ENCODE results near the gene THSD7A. TPM values are rescaled to one million over a fixed set of nuclear protein-coding genes. Genes with fewer than 3 reads are reported as not detected.

The THSD7A gene
- total RNA-seq, 2 experiments from 2014 or later = not detected

GRCh38 chr7:11784769-11785536 lies 47.0 kb downstream of the THSD7A start:
- Mint-ChIP-seq H3K9me3 (no peaks in the 10 kb centered on the region), H3K27ac (no peak overlapping the region), H3K4me1 (no peaks in the 10 kb centered on the region), H3K36me3 (no peaks in the 10 kb centered on the region), H3K27me3 (no peaks in the 10 kb centered on the region), H3K4me3 (no peak overlapping the region)
- no peak for DNase-seq

- no peaks in the 10 kb centered on the region for H3K36me3 Mint-ChIP-seq
- H3K27ac Mint-ChIP-seq = no peak overlapping the region
- DNase-seq = no peak
- no peak overlapping the region for H3K4me3 Mint-ChIP-seq
- H3K27me3 Mint-ChIP-seq = no peaks in the 10 kb centered on the region
- H3K4me1 Mint-ChIP-seq = no peaks in the 10 kb centered on the region
- no peaks in the 10 kb centered on the region for H3K9me3 Mint-ChIP-seq
These were observed 51.9 kb downstream of the THSD7A start for GRCh38 chr7:11779864-11780674.

GRCh38 chr7:11776039-11776438 lies 56.0 kb downstream of the THSD7A start:
- Mint-ChIP-seq H3K9me3 (no peaks in the 10 kb centered on the region), H3K36me3 (no peaks in the 10 kb centered on the region), H3K4me3 (no peak overlapping the region), H3K4me1 (no peaks in the 10 kb centered on the region), H3K27ac (no peak overlapping the region), H3K27me3 (no peaks in the 10 kb centered on the region)
- no peak for DNase-seq

GRCh38 chr7:11775401-11775800 lies 56.6 kb downstream of the THSD7A start:
- H3K36me3 Mint-ChIP-seq = no peaks in the 10 kb centered on the region
- no peak for DNase-seq
- H3K27ac Mint-ChIP-seq = no peak overlapping the region
- no peaks in the 10 kb centered on the region for H3K27me3 Mint-ChIP-seq
- H3K4me1 Mint-ChIP-seq = no peaks in the 10 kb centered on the region
- H3K4me3 Mint-ChIP-seq = no peak overlapping the region
- H3K9me3 Mint-ChIP-seq = no peaks in the 10 kb centered on the region

- DNase-seq = no peak
- Mint-ChIP-seq H3K9me3 (no peaks in the 10 kb centered on the region), H3K36me3 (no peaks in the 10 kb centered on the region), H3K27ac (no peak overlapping the region), H3K4me1 (no peaks in the 10 kb centered on the region), H3K27me3 (no peaks in the 10 kb centered on the region), H3K4me3 (no peak overlapping the region)
These were observed 63.7 kb downstream of the THSD7A start for GRCh38 chr7:11768263-11768662.

GRCh38 chr7:11767148-11767547 lies 64.8 kb downstream of the THSD7A start:
- Mint-ChIP-seq H3K27ac (no peak overlapping the region), H3K9me3 (no peaks in the 10 kb centered on the region), H3K4me3 (no peak overlapping the region), H3K4me1 (no peaks in the 10 kb centered on the region), H3K36me3 (no peaks in the 10 kb centered on the region), H3K27me3 (no peaks in the 10 kb centered on the region)
- no peak for DNase-seq

GRCh38 chr7:11760372-11760771 lies 71.6 kb downstream of the THSD7A start:
- H3K4me3 Mint-ChIP-seq = no peak overlapping the region
- no peaks in the 10 kb centered on the region for H3K36me3 Mint-ChIP-seq
- no peak for DNase-seq
- H3K4me1 Mint-ChIP-seq = no peaks in the 10 kb centered on the region
- no peaks in the 10 kb centered on the region for H3K9me3 Mint-ChIP-seq
- no peak overlapping the region for H3K27ac Mint-ChIP-seq
- no peaks in the 10 kb centered on the region for H3K27me3 Mint-ChIP-seq

- no peak overlapping the region for H3K27ac Mint-ChIP-seq
- H3K4me1 Mint-ChIP-seq = no peaks in the 10 kb centered on the region
- H3K4me3 Mint-ChIP-seq = no peak overlapping the region
- H3K27me3 Mint-ChIP-seq = no peaks in the 10 kb centered on the region
- no peak for DNase-seq
- H3K9me3 Mint-ChIP-seq = no peaks in the 10 kb centered on the region
- H3K36me3 Mint-ChIP-seq = no peaks in the 10 kb centered on the region
These were observed 73.3 kb downstream of the THSD7A start for GRCh38 chr7:11758627-11759111.

GRCh38 chr7:11757153-11757552 lies 74.8 kb downstream of the THSD7A start:
- Mint-ChIP-seq H3K9me3 (no peaks in the 10 kb centered on the region), H3K4me1 (no peaks in the 10 kb centered on the region), H3K27ac (no peak overlapping the region), H3K27me3 (no peaks in the 10 kb centered on the region), H3K4me3 (no peak overlapping the region), H3K36me3 (no peaks in the 10 kb centered on the region)
- no peak for DNase-seq

- Mint-ChIP-seq H3K4me1 (no peaks in the 10 kb centered on the region), H3K36me3 (no peaks in the 10 kb centered on the region), H3K9me3 (no peaks in the 10 kb centered on the region), H3K27ac (no peak overlapping the region), H3K27me3 (no peaks in the 10 kb centered on the region), H3K4me3 (no peak overlapping the region)
- DNase-seq = no peak
These were observed 77.1 kb downstream of the THSD7A start for GRCh38 chr7:11754933-11755332.

GRCh38 chr7:11754123-11754522 lies 77.9 kb downstream of the THSD7A start:
- no peak for DNase-seq
- Mint-ChIP-seq H3K4me1 (no peaks in the 10 kb centered on the region), H3K36me3 (no peaks in the 10 kb centered on the region), H3K27me3 (no peaks in the 10 kb centered on the region), H3K27ac (no peak overlapping the region), H3K9me3 (no peaks in the 10 kb centered on the region), H3K4me3 (no peak overlapping the region)

GRCh38 chr7:11753433-11753832 lies 78.6 kb downstream of the THSD7A start:
- no peak overlapping the region for H3K4me3 Mint-ChIP-seq
- no peaks in the 10 kb centered on the region for H3K9me3 Mint-ChIP-seq
- H3K27ac Mint-ChIP-seq = no peak overlapping the region
- no peaks in the 10 kb centered on the region for H3K36me3 Mint-ChIP-seq
- no peaks in the 10 kb centered on the region for H3K4me1 Mint-ChIP-seq
- DNase-seq = no peak
- no peaks in the 10 kb centered on the region for H3K27me3 Mint-ChIP-seq

GRCh38 chr7:11751807-11752389 lies 80.1 kb downstream of the THSD7A start:
- H3K9me3 Mint-ChIP-seq = no peaks in the 10 kb centered on the region
- H3K4me1 Mint-ChIP-seq = no peaks in the 10 kb centered on the region
- H3K36me3 Mint-ChIP-seq = no peaks in the 10 kb centered on the region
- H3K27me3 Mint-ChIP-seq = no peaks in the 10 kb centered on the region
- DNase-seq = no peak
- no peak overlapping the region for H3K4me3 Mint-ChIP-seq
- no peak overlapping the region for H3K27ac Mint-ChIP-seq

GRCh38 chr7:11751315-11751714 lies 80.7 kb downstream of the THSD7A start:
- Mint-ChIP-seq H3K27ac (no peak overlapping the region), H3K4me1 (no peaks in the 10 kb centered on the region), H3K4me3 (no peak overlapping the region), H3K9me3 (no peaks in the 10 kb centered on the region), H3K27me3 (no peaks in the 10 kb centered on the region), H3K36me3 (no peaks in the 10 kb centered on the region)
- no peak for DNase-seq

GRCh38 chr7:11750191-11750590 lies 81.8 kb downstream of the THSD7A start:
- H3K27ac Mint-ChIP-seq = no peak overlapping the region
- H3K27me3 Mint-ChIP-seq = no peaks in the 10 kb centered on the region
- no peak overlapping the region for H3K4me3 Mint-ChIP-seq
- H3K36me3 Mint-ChIP-seq = no peaks in the 10 kb centered on the region
- DNase-seq = no peak
- H3K9me3 Mint-ChIP-seq = no peaks in the 10 kb centered on the region
- H3K4me1 Mint-ChIP-seq = no peaks in the 10 kb centered on the region

Data from activated naive CD8-positive, alpha-beta T cell treated with anti-CD3 and anti-CD28 coated beads for 36 hours (primary cell).